GM12874 (cell line): ENCODE data around the gene BCKDHB.

Source experiments
- CTCF ChIP-seq: IDR thresholded peaks from 2 replicates; pipeline ENCODE4 v1.5.1; 2011; ENCODE audit warnings: low read depth, mild to moderate bottlenecking, control low read depth, low read length, moderate library complexity; ENCODE audit not compliant: insufficient read depth

BCKDHB gene

GRCh38 chr6:80106418-80107235, at the start of gene BCKDHB:
TSS of gene BCKDHB (plus strand) at chr6:80106671. CDS start at chr6:80106694, 23 bp downstream.
- no peak for TF ChIP-seq CTCF

- TF ChIP-seq CTCF, result no peak
These were observed 45.7 kb upstream of the BCKDHB start for GRCh38 chr6:80060774-80061173.

GRCh38 chr6:80077067-80077466, 29.4 kb upstream of the BCKDHB start:
- no peak for TF ChIP-seq CTCF

- no peak for TF ChIP-seq CTCF
These were observed 17.8 kb upstream of the BCKDHB start for GRCh38 chr6:80088637-80089036.

GRCh38 chr6:80091506-80091905, 15.0 kb upstream of the BCKDHB start:
- TF ChIP-seq CTCF, result no peak

GRCh38 chr6:80094017-80094416, 12.5 kb upstream of the BCKDHB start:
- TF ChIP-seq CTCF, result 0 out of 2 replicates have a peak, but pooled peaks have one; percentile 21

GRCh38 chr6:80095600-80095999, 10.9 kb upstream of the BCKDHB start:
- no peak for TF ChIP-seq CTCF
